ENCODE data around the gene TCN2. TPM values are rescaled to one million over a fixed set of nuclear protein-coding genes. Genes with fewer than 3 reads are reported as not detected.

TCN2 gene
- total and polyA plus RNA-seq, 2 of the 4 experiments (the other 2 are of a cell fraction), result 1.3 to 3.6 TPM

- CTCF ChIA-PET, result no interaction called here
- in situ Hi-C loops (cut with MboI; ENCODE audit: low sequenced_read_pairs), result loop anchor here (10.0 kb wide), 1 partner anchor 290 kb away; no protein-coding TSS in a partner anchor
These were observed 7.9 kb downstream of the TCN2 start for GRCh38 chr22:30614879-30615278.

More at GRCh38 chr22:30614879-30615278, 7.9 kb downstream of the TCN2 start:
- Histone ChIP-seq H3K27ac (ENCODE audit: insufficient read depth, low read length) (no peak overlapping the region), H3K36me3 (ENCODE audit: control insufficient read depth, insufficient read depth, low read length) (no peaks in the 10 kb centered on the region), H2BK5ac (ENCODE audit: low read depth, low read length, poor library complexity, severe bottlenecking) (no peak overlapping the region), H3K9me3 (ENCODE audit: control insufficient read depth, insufficient read depth, low read length) (no peaks in the 10 kb centered on the region), H3K4me1 (ENCODE audit: control insufficient read depth, insufficient read depth, low read length) (no peaks in the 10 kb centered on the region; the same call in 1 of the 2 replicates), H2BK120ac (ENCODE audit: low read depth, low read length) (no peak overlapping the region), H3K4me3 (ENCODE audit: insufficient read depth, low read depth, low read length) (no peak overlapping the region), H2AFZ (replicated peaks; ENCODE audit: low read length, poor library complexity) (no peak overlapping the region), H3K27me3 (ENCODE audit: control insufficient read depth, insufficient read depth, low read length) (no peaks in the 10 kb centered on the region), H3K23ac (ENCODE audit: low read depth, low read length) (no peak overlapping the region), H2BK20ac (ENCODE audit: low read depth, low read length) (no peak overlapping the region), H4K20me1 (ENCODE audit: insufficient read depth, low read length) (no peaks in the 10 kb centered on the region), H3K4me2 (ENCODE audit: low read depth, low read length) (no peak overlapping the region), H3K79me1 (ENCODE audit: low read depth in 1 of 2, low read length in 2 of 2) (no peaks in the 10 kb centered on the region), H3K4ac (ENCODE audit: low read depth, low read length) (no peak overlapping the region), H4K91ac (ENCODE audit: insufficient read depth, low read depth, low read length) (no peak overlapping the region), H4K8ac (ENCODE audit: low read depth in 2 of 2, low read length in 2 of 2) (no peak overlapping the region), H3K9me1 (ENCODE audit: insufficient read depth, low read length) (peaks cover 6% of the 10 kb centered on the region), H3K18ac (ENCODE audit: low read depth, low read length) (no peak overlapping the region), H3K56ac (ENCODE audit: extremely low read depth, insufficient read depth, low read length) (no peak overlapping the region), H2BK15ac (ENCODE audit: low read depth, low read length) (no peak overlapping the region), H3K14ac (replicated peaks; ENCODE audit: low read depth, low read length) (no peak overlapping the region), H2AK9ac (replicated peaks; ENCODE audit: low read depth, low read length, poor library complexity) (no peak overlapping the region), H3K9ac (ENCODE audit: low read depth, low read length) (no peak overlapping the region), H2AK5ac (ENCODE audit: low read depth, low read length) (no peak overlapping the region), H4K5ac (ENCODE audit: low read depth, low read length) (no peak overlapping the region)
- POLR2A ChIA-PET (ENCODE audit: unreplicated experiment), result interaction anchor here (0.6 kb wide), 1 partner anchor 14 kb away, joined by 3 read pairs; no protein-coding TSS in a partner anchor
- TF ChIP-seq CTCF (conservative IDR thresholded peaks at IDR 0.05; ENCODE audit: low read depth, low read length) (no peak), RAD21 (IDR thresholded peaks at IDR 0.05; ENCODE audit: low read length) (no peak), USF2 (IDR thresholded peaks at IDR 0.05; ENCODE audit: low read depth, low read length) (no peak), MAFK (IDR thresholded peaks at IDR 0.05; ENCODE audit: low read depth, low read length) (no peak), RFX5 (IDR thresholded peaks at IDR 0.05; ENCODE audit: low read depth, low read length) (no peak), NFE2L2 (IDR thresholded peaks at IDR 0.05; ENCODE audit: low read depth, low read length) (no peak)
- BruUV-seq (replicated peaks), result no TSS peak
- dilution Hi-C loops (cut with HindIII; ENCODE audit: low sequenced_read_pairs, unreplicated experiment), result no loop called here
- DNase-seq (no peak), ATAC-seq (ENCODE audit: low read depth) (no peak)
- intact Hi-C loops (cut with micrococcal nuclease), result no loop called here
